T-helper 9 cell (primary cell): ENCODE measurements around the gene TAL1.

ENCODE experiments used
- DNase-seq: peaks from one replicate; pipeline ENCODE4 v3.0.0-alpha.2; 2020

TAL1 gene

DNA sequence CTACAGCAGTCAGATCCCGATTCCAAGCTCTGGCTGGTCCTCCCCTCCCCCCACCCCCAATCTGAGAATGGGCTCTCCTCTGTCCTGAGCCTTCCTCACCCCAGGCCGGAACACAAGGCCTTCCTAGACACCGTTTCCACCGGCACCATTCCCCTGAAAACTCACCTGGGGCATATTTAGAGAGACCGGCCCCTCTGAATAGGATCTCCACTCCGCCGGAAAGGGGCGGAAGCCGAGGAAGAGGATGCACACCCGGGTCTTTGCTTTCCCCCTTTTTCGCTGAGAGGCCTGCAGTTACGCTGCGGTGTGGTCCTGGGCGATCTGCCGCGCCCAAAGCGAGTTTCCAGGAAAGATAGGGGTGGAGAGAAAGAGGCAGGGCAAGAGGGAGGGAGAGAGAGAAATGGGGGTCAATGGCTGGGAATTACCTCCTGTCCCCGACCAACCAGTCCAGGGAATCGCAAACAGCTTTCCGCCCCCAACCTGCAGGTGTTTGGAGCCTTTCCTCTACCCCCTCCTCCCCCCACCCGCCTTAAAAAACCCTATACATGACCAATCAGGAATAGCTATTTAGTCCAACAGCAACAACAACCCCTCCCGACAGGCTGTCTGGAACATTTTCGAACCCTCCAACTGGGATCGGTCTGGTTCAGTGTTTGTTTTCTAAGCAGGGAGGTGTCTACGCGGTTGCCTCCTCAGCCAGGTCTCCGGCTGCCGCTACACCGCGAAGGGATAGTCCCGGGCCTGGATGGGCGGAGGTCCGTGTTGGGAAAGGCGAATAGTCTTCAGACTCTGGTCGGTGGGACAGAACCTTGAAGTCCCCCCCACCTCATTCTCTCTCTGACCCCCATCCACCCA, 2.8 kb downstream of the TAL1 start:
- no peak for DNase-seq

DNA sequence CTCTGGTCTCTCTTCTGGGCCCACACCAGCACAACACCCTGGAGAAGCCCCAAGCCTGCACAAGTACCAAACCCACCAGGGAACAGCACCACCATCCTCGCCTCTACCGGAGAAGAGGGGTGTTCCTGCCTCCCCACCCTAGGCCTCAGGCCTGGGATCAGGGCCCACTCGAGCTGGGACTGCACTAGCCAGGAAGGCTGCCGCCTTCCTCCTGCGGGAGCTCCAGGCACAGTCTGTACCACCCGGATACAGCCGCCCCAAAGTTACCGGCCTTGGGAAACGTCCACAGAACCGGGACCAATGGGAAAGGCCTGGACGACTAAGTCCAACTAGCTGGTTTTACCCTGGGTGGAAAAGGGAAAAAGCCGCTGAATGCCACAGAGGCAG, 3.4 kb downstream of the TAL1 start:
- no peak for DNase-seq

GRCh38 chr1:47227341-47228232, 4.4 kb downstream of the TAL1 start:
- DNase-seq, result no peak

DNA sequence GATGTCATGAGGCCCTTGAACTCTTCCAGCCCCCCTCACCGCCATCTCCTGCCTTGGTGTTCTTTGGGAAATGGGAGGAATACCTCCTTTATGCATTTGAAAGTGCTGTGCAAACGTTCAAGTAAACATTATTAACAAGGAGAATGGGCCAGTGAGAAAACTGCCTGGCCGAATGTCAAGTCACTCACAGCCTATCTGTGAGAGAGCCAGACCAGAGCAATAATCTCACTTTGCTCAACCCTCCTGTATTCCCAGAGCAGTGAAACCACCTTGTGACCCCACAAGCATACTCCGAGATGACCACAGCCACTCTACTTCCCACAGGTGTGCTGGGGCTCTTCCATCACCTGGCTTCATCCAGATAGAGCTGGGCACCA, 5.2 kb downstream of the TAL1 start:
- no peak for DNase-seq

- DNase-seq, result no peak
These were observed 5.7 kb downstream of the TAL1 start for GRCh38 chr1:47226121-47226838.

GRCh38 chr1:47225430-47226100, 6.5 kb downstream of the TAL1 start:
- DNase-seq, result no peak

DNA sequence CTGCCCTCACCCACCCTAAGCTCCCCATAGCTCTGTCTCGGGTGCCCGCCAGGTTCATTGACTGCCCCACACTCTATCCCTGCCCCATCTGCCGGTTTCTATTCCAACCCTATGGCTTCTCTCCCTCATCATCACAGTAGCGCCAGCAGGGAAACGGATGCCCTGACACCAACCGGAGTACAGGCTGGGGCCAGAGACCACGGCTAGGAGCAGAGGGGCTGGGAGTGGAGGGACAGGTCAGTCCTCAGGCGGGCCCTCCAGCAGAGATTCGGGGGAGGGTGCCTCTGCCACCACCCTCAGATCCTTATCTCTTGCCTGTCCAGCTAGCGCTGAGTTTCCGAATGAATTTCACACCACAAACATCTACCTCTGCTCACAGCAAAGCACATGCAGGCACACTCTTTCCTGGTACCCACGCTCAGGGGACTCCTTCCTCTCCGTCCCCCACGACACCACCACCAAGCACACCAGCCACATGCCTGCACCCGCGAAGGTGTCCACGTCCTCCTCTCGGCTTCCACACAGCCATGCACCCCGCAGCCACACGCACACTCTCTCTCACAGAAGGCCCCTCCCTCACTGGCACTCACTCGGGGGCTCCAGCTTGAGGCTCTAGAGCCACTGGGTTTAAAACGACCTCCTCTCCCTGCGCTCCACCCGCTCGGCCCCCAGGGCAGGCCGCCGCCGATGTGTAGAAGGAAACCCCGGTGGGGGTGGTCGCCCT, 7.2 kb downstream of the TAL1 start:
- no peak for DNase-seq

GRCh38 chr1:47223921-47224675, 7.9 kb downstream of the TAL1 start:
- no peak for DNase-seq

DNA sequence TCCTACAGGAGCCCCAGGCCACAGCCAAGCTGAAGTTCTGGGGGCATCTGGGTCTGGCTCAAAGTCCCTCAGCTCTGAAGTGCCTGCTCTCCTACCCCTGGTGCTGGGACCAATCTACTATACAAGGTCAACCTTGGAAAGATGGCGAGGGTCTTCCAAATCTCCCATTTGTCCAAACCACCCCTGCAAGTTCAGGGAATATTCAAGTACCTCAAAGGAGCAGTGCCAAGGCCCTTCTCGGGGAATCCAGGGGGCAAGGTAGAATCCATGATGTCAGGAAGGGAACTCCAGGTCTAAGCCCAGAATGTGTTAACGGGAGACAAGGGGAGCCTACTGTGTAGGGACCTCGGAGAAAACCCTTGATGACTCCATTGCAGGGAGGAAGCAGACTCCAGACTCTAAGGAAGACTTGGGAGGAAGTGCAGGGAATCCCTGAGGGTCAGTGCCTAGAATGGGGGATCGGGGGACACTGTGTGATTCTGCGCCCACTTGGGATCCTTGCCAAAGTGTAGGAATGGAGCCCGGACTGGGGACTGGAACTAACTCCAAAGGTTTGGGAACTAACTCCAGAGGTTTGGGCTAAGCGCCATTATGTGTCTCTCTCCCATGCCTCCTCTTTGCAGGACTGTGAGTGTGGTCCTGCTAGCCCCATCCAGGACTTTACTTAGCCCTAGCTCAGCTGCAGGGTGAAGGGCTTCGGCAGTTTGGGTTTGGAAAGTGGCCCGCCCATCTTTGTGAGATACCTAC, 8.7 kb downstream of the TAL1 start:
- no peak for DNase-seq

GRCh38 chr1:47222476-47222875, 9.5 kb downstream of the TAL1 start:
- DNase-seq, result no peak

DNA sequence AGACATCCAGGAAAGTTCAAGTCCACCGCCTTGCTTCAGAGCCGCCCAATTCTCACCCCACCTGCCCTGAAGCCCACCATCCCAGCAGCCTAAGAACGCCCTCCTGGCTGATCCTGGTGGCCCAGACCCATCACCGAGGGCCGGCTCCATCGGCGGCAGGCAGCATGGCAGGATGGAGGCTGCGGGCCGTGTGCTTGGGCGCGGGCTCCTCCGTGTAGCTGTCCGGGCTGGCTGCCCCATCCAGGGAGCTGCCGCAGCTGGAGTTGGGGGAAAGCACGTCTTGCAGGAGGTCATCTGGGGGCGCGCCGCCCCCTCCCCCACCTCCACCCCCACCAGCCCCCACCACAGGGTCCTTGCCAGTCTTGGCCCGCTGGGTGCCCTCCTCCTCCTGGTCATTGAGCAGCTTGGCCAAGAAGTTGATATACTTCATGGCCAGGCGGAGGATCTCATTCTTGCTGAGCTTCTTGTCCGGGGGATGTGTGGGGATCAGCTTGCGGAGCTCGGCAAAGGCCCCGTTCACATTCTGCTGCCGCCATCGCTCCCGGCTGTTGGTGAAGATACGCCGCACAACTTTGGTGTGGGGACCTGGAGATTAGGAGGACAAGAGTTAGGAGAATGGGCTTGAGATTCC, 12.3 kb downstream of the TAL1 start:
- DNase-seq, result no peak

- DNase-seq, result no peak
These were observed 13.0 kb downstream of the TAL1 start for GRCh38 chr1:47219001-47219400.

DNA sequence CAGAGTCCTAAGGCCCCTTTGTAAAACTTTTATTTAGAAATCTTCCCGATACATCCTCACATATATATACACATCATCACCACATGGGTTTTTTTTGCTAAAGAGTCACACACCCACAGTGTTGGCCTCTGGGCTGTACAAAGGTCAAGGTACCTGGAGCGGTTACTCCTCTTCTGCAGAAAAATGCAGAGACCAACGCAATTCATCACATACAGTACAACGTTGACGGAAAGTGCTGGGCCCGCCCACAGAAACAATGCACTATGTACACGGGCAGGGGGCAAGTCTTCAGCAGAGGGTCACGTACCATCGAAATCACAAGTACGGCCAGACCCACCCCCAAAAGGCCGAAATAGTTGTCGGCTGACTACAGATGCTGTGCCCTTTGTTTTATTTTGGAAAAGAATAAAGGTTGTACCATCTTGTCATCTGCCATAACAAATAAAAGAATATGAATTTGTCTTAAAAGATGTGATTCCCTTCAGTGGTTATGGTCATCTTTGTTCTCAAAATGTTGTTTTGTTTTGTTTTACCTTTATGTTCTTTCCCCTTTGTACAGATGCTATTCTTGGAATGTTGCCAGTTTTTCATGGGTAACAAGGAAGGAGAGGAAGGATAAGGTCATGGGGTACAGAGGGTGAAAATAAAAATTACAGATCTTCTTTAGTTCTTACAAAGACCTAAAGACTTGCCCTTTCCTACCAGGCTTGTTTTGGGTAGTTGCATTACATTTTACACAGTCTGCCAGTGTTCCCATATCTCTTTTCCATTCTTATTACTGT, 15.6 kb downstream of the TAL1 start:
- no peak for DNase-seq

DNA sequence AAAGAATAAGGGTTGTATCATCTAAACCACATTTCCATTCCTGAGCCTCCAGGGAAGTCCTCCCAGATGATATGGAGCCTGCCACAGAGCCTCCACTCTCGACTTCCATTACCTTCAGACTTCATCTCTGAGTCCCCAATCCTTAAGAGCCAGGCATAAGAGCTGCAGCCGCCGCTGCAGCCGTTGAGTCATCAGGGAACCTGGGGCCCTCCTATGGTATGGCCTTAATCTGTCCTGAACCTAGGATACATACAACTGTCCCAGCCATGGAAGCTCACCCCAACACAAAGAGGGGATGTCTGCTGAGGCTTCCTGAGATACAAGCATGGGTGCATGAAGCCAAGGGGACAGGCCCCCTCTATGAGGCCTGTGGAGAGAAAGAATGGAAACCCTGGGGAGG, 16.3 kb downstream of the TAL1 start:
- DNase-seq, result no peak

- DNase-seq, result no peak
These were observed 17.5 kb downstream of the TAL1 start for GRCh38 chr1:47214549-47214948.

DNA sequence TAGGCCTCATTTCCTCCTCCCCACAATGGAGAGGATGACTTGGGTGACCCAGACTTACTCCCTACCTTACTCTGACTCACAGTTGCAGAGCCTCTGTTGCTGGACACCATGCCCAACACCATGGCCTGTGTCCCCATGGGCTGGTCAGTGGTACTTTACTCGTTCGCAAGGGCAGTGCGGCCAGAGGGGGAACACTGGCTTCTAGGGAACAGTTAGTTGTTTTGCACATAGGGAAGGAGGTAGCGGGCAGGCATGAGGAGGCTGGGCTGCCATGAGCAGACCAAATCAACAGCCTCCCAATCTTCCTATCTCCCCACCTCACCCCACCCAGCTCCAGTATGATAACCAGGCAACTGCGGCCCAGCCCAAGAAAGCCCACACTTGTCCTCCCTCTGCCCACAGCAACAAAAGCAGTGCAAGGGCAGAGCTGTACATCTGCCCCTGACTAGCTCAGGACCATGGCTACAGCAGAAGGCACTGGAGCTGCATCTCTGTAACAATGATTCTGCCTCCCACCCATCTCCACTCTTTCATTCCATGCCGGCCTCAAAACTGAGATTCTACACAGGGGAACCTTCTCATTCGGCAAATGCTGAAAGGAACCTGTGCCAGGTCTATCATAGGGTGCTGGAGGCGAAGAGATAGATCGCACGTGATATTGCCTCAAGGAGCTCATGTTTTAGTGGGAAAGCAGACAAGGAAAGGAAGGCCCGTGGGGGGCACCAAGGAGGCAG, 18.6 kb downstream of the TAL1 start:
- no peak for DNase-seq

DNA sequence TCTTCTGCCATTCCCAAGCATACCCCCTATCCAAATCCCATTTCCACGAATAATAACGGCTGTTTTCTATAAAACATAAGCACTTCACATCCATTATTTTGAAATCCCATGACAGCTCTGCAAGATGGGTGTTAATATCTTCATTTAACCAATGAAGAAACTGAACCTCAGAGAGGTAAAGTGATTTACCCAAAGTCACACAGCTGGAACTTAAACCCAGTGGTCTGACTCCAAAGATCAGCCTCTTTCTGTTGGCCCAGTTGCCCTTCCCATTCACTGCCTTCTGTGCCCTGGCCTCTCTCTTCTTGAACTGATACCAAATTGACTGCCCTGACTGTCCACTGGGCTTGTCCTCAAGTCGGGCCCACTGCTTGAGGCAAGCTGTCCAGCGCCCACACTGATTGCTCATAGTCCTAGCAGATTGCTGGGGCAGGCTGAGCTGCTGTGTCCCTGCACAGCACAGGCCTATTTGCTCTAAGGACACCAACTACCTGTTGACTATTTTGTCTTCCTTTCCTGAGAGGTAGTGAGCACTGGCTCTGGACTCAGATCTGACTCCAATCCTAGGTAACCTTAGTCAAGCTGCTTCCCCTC, 19.3 kb downstream of the TAL1 start:
- no peak for DNase-seq

DNA sequence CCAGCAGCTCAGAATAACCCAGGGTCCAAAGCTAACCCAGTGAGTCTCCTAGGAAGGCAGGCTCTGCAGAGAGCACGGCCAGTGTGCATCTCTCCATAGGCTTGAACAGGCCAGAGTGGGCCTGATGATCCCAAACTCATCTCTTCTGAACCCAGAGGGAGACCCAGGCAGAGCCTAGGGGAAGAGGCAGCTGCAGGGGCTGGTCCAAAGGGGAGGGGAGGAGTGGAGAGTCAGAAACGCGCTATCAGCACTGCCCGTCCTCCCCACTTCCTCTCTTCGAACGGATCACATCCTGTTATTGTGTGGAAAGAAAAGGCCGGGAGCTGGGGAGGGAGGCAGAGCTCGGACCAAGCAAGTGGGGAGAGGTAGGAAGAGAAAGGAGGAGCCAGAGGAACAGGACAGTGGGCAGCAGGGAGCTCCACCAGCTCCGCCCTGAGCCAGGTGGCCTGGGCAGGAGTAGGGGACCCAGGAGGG, 20.2 kb downstream of the TAL1 start:
- DNase-seq, result no peak
